ENCODE results near the gene LARP1B. TPM values are rescaled to one million over a fixed set of nuclear protein-coding genes. Genes with fewer than 3 reads are reported as not detected.
"Not testable (repeated sequence)": the region's sequence is repeated elsewhere in the genome, so short reads cannot be mapped to it uniquely, and the experiment has no call there.

Gene LARP1B
- total RNA-seq, 2 experiments from 2014 or later, result 16.5 to 21.0 TPM

GRCh38 chr4:128249787-128250668, 188.9 kb downstream of the LARP1B start:
- Histone ChIP-seq H3K36me3 (ENCODE audit: insufficient read depth, low read length) (no peaks in the 10 kb centered on the region), H4K20me1 (ENCODE audit: insufficient read depth, low read length) (no peaks in the 10 kb centered on the region), H3K9me3 (ENCODE audit: low read length) (peaks cover 22% of the 10 kb centered on the region), H3K79me2 (ENCODE audit: insufficient read depth, low read depth, low read length) (no peaks in the 10 kb centered on the region), H3K9me2 (ENCODE audit: insufficient read depth, low read length) (no peaks in the 10 kb centered on the region), H3K4me1 (ENCODE audit: insufficient read depth, low read length, poor library complexity, severe bottlenecking) (no peaks in the 10 kb centered on the region), H3K27ac (ENCODE audit: low read depth, low read length, poor library complexity, severe bottlenecking) (no peak overlapping the region), H3K4me2 (ENCODE audit: low read length) (no peak overlapping the region), H3K4me3 (ENCODE audit: low read depth, low read length, poor library complexity, severe bottlenecking) (no peak overlapping the region), H2AFZ (ENCODE audit: low read length) (no peak overlapping the region)
- CTCF ChIA-PET (ENCODE audit: unreplicated experiment), result no interaction called here
- no peak for TF ChIP-seq EZH2phosphoT487 (IDR thresholded peaks at IDR 0.05; ENCODE audit: borderline replicate concordance, low read depth, low read length)
- TF ChIP-seq, protein P1, sequence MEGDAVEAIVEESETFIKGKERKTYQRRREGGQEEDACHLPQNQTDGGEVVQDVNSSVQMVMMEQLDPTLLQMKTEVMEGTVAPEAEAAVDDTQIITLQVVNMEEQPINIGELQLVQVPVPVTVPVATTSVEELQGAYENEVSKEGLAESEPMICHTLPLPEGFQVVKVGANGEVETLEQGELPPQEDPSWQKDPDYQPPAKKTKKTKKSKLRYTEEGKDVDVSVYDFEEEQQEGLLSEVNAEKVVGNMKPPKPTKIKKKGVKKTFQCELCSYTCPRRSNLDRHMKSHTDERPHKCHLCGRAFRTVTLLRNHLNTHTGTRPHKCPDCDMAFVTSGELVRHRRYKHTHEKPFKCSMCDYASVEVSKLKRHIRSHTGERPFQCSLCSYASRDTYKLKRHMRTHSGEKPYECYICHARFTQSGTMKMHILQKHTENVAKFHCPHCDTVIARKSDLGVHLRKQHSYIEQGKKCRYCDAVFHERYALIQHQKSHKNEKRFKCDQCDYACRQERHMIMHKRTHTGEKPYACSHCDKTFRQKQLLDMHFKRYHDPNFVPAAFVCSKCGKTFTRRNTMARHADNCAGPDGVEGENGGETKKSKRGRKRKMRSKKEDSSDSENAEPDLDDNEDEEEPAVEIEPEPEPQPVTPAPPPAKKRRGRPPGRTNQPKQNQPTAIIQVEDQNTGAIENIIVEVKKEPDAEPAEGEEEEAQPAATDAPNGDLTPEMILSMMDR (conservative IDR thresholded peaks at IDR 0.05; ENCODE audit: low read length), result no peak
- no TSS peak for BruUV-seq (replicated peaks)
- intact Hi-C loops (cut with micrococcal nuclease; ENCODE audit: unreplicated experiment), result no loop called here
- POLR2A ChIA-PET, result interaction anchor here (0.9 to 1.4 kb wide), 3 partner anchors 14 to 26 kb away, joined by 4 to 6 read pairs (median 5); no protein-coding TSS in a partner anchor
- DNase-seq (ENCODE audit: low spot score), result peak; percentile 43

DNA sequence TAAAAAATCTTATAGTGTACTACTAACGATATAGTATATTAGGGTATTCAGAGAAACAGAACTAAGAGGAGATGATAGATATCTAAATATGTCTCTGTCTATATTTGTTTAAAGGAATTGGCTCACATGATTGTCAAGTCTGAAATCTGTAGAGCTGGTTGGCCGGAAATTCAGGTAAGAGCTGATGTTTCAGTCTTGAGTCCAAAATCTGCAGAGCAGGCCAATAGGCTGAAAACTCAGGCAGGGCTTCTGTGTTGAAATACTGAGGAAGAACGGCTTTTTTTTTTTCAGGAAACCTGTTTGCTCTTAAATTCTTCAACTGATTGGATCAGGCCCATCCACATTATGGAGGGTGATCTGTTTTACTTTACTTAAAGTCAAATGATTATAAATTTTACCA, 194.8 kb downstream of the LARP1B start:
- Histone ChIP-seq H3K4me1 (ENCODE audit: insufficient read depth, low read length, poor library complexity, severe bottlenecking) (no peaks in the 10 kb centered on the region), H3K4me2 (ENCODE audit: low read length) (no peak overlapping the region), H3K9me2 (ENCODE audit: insufficient read depth, low read length) (no peaks in the 10 kb centered on the region), H3K36me3 (ENCODE audit: insufficient read depth, low read length) (no peaks in the 10 kb centered on the region), H3K4me3 (ENCODE audit: low read depth, low read length, poor library complexity, severe bottlenecking) (no peak overlapping the region), H4K20me1 (ENCODE audit: insufficient read depth, low read length) (no peaks in the 10 kb centered on the region), H3K79me2 (ENCODE audit: insufficient read depth, low read depth, low read length) (no peaks in the 10 kb centered on the region), H3K27ac (ENCODE audit: low read depth, low read length, poor library complexity, severe bottlenecking) (no peak overlapping the region), H3K9me3 (ENCODE audit: low read length) (no peaks in the 10 kb centered on the region), H2AFZ (ENCODE audit: low read length) (no peak overlapping the region)
- no peak for TF ChIP-seq EZH2phosphoT487 (IDR thresholded peaks at IDR 0.05; ENCODE audit: borderline replicate concordance, low read depth, low read length)
- TF ChIP-seq, protein P1 (conservative IDR thresholded peaks at IDR 0.05; ENCODE audit: low read length), result no peak
- BruUV-seq (replicated peaks), result no TSS peak
- CTCF ChIA-PET (ENCODE audit: unreplicated experiment), result no interaction called here
- POLR2A ChIA-PET, result no interaction called here
- no peak for DNase-seq (ENCODE audit: low spot score)
- intact Hi-C loops (cut with micrococcal nuclease; ENCODE audit: unreplicated experiment), result no loop called here

GRCh38 chr4:128256539-128256938, 195.4 kb downstream of the LARP1B start:
- no peak overlapping the region for H2AFZ ChIP-seq (ENCODE audit: low read length)
- H3K4me2 ChIP-seq (ENCODE audit: low read length), result no peak overlapping the region
- H4K20me1 ChIP-seq (ENCODE audit: insufficient read depth, low read length), result no peaks in the 10 kb centered on the region
- no peaks in the 10 kb centered on the region for H3K9me3 ChIP-seq (ENCODE audit: low read length)
- intact Hi-C loops (cut with micrococcal nuclease; ENCODE audit: unreplicated experiment), result no loop called here
- POLR2A ChIA-PET, result no interaction called here
- no peak for DNase-seq (ENCODE audit: low spot score)
- CTCF ChIA-PET (ENCODE audit: unreplicated experiment), result no interaction called here
- H3K36me3 ChIP-seq (ENCODE audit: insufficient read depth, low read length), result no peaks in the 10 kb centered on the region
- no TSS peak for BruUV-seq (replicated peaks)
- no peaks in the 10 kb centered on the region for H3K4me1 ChIP-seq (ENCODE audit: insufficient read depth, low read length, poor library complexity, severe bottlenecking)
- H3K9me2 ChIP-seq (ENCODE audit: insufficient read depth, low read length), result no peaks in the 10 kb centered on the region
- no peak overlapping the region for H3K27ac ChIP-seq (ENCODE audit: low read depth, low read length, poor library complexity, severe bottlenecking)
- H3K4me3 ChIP-seq (ENCODE audit: low read depth, low read length, poor library complexity, severe bottlenecking), result no peak overlapping the region
- TF ChIP-seq, protein P1 (conservative IDR thresholded peaks at IDR 0.05; ENCODE audit: low read length), result no peak
- TF ChIP-seq EZH2phosphoT487 (IDR thresholded peaks at IDR 0.05; ENCODE audit: borderline replicate concordance, low read depth, low read length), result no peak
- no peaks in the 10 kb centered on the region for H3K79me2 ChIP-seq (ENCODE audit: insufficient read depth, low read depth, low read length)

DNA sequence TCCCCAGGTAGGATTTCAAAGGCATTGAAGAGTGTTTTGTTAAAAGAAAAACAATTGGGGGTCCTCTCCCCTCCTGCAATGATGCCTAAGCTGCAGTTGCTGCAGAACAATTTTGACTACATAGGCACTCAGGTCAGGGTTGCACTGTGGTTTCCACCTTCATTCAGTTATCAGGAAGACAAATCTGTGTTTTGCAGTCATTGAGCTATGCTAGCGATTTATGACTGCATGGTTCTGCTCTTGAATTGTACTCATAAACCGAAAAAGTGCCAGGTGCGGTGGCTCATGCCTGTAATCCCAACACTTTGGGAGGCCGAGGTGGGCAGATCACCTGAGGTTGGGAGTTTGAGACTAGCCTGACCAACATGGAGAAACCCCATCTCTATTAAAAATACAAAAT, 197.1 kb downstream of the LARP1B start:
- intact Hi-C loops (cut with micrococcal nuclease; ENCODE audit: unreplicated experiment); H3K9me2 ChIP-seq (ENCODE audit: insufficient read depth, low read length); BruUV-seq (replicated peaks); H3K4me3 ChIP-seq (ENCODE audit: low read depth, low read length, poor library complexity, severe bottlenecking); DNase-seq (ENCODE audit: low spot score); H3K36me3 ChIP-seq (ENCODE audit: insufficient read depth, low read length); H2AFZ ChIP-seq (ENCODE audit: low read length); POLR2A ChIA-PET; CTCF ChIA-PET (ENCODE audit: unreplicated experiment); H3K4me2 ChIP-seq (ENCODE audit: low read length); H3K79me2 ChIP-seq (ENCODE audit: insufficient read depth, low read depth, low read length); H3K9me3 ChIP-seq (ENCODE audit: low read length); H3K4me1 ChIP-seq (ENCODE audit: insufficient read depth, low read length, poor library complexity, severe bottlenecking); H3K27ac ChIP-seq (ENCODE audit: low read depth, low read length, poor library complexity, severe bottlenecking); H4K20me1 ChIP-seq (ENCODE audit: insufficient read depth, low read length): not testable (repeated sequence)

Data from OCI-LY7 (cell line).